ENCODE measurements around the gene HOXA11.
A peak's percentile ranks its signal among the peaks of the same experiment; 100 is the strongest.

Gene HOXA11

DNA sequence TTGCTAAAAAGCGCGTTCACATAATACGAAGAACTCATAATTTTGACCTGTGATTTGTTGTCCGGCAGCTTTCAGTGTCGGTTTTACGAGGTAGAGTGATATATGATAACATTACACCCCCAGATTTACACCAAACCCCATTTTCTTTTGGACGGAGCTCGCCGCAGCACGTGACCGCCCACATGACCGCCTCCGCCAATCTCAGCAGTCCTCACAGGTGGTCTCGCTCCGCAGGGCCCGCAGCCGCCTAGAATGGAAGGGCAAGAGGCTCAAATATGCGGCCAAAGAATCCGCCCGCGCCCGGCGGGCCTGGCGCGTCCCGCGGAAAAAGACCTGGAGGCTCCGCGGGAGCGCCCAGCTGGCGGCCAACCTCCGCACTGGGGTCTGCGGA is 28.5 kb downstream of the HOXA11 start, which contains the start of gene HOXA7:
HOXA7 (minus strand) TSS at position 168 of the 391 bp plus-strand sequence; CDS start at position 38, 130 bp downstream.
- peak; percentile 43 for DNase-seq

DNA sequence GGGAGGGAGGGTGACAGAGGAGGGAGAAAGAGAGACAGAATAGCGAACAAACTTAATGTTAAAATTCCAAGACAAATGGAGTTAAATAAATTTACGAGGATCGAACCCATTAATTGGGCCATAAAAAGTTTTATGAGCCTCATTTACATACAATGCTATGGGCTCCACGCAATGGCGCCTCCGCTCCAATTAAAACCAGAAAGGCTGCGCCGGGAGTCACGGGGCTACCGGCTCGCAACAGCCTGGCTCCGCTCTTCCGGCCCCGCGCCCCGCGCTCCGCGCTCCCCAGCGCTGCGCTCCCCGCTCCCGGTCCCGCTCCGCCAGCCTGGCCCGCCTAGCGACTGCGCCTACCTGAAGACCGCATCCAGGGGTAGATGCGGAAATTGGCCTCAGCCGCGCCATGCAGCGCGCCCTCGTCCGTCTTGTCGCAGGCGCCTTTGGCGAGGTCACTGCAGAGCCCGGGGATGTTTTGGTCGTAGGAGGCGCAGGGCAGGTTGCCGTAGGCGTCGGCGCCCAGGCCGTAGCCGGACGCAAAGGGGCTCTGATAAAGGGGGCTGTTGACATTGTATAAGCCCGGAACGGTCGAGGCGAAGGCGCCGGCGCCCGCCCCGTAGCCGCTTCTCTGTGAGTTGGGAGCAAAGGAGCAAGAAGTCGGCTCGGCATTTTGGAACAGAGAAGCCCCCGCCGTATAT is 29.1 kb downstream of the HOXA11 start:
- no peak for DNase-seq

DNA sequence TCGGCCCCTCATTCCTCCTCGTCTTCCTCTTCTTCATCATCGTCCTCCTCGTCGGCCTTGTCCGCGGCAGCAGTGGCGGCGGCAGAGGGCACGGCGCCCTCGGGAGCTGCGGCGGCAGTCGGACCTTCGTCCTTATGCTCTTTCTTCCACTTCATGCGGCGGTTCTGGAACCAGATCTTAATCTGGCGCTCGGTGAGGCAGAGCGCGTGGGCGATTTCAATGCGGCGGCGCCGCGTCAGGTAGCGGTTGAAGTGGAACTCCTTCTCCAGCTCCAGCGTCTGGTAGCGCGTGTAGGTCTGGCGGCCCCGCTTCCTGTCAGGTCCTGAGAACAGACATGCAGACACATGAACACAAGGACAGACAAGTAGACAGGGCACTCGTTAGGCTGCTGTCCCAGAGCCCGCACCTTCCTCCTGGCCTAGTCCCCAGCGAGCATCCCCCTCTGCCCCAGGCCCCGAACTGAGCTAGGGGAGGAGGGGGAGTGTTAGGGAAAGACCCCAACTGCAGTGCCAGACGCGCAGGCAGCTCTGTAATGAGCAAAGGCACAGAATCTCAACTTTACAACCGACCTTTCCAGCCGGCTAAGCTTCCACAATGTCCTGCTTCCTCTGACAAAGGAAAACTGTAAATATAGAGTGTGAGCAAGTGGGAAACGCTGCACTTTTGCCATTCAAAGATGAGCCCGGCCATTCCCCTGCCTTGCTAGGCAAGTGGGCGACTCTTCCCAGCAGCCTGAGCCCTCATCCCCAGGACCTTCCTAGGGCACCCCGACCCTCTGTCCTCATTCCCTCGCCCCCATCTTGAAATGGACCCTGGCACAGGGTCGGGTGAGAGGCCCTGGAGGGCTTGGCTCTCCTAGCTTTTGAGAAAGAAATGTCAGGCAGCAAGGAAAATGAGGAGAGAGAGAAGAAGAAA is 29.9 kb downstream of the HOXA11 start:
- no peak for DNase-seq

DNA sequence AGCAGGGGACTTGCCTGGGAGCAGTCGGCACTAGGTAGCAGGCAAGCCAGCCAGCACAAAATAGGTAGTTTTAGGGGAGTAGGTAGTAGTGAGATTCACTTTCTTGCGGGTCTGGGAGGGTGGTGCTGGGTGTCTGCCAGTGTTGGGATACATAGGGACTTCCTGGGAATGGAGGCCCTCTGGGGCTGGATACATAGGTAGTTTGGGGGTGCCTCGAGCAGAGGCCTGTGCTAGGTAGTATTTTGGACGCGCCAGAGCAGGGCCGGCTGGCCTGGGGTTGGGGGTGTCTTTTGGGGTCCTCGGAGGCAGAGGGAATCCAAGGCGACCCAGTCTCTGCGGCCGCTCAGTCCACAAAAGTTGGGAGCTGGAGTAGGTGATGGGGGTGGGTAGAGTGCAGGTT is 30.7 kb downstream of the HOXA11 start:
- no peak for DNase-seq

DNA sequence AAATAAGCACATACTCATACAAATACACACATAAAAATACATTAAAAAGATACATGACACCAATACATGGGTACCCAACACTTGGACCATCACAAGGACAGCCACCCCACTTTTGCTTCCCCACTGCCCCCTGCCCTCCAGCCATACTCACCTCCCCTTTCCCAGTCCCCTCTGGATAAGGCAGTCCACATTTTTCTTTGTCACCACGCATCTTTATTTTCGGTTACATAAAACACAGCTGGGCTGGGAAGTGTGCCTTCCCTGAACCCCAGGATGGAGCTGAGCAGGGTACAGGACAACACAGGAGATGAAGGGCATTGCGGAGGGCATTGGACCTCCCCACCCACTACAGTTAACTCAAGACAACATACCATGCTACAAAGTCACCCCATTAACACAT is 31.5 kb downstream of the HOXA11 start:
- DNase-seq = no peak

DNA sequence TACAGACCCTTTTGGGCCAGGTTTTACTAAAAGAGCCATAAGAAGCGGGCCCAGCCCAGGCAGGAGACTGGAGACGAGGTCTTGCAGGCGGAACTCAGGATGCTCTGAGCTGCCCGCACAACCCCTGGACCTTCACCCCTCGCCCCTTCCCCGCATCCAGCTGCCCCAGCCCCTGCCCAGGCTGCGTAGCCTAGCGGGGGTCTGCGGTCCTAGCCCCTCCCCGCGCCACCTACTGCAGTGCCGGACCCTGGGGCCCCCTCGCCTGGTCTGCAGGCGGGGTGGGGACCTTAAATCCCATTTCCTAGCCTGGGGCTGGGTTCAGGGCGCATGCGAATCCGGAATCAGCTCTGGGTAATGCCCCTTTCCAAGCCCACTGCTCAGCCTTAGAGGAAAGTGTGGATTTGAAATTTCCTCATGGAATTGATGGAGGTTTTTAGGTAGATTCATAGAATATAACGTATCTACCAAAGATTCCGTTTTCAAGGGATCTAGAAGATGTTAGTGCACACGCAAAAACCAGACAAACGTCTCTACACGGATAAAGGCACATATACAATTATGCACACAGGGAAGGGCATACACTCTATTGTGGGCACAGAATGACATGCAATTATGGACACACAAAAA is 32.1 kb downstream of the HOXA11 start:
- DNase-seq = no peak

DNA sequence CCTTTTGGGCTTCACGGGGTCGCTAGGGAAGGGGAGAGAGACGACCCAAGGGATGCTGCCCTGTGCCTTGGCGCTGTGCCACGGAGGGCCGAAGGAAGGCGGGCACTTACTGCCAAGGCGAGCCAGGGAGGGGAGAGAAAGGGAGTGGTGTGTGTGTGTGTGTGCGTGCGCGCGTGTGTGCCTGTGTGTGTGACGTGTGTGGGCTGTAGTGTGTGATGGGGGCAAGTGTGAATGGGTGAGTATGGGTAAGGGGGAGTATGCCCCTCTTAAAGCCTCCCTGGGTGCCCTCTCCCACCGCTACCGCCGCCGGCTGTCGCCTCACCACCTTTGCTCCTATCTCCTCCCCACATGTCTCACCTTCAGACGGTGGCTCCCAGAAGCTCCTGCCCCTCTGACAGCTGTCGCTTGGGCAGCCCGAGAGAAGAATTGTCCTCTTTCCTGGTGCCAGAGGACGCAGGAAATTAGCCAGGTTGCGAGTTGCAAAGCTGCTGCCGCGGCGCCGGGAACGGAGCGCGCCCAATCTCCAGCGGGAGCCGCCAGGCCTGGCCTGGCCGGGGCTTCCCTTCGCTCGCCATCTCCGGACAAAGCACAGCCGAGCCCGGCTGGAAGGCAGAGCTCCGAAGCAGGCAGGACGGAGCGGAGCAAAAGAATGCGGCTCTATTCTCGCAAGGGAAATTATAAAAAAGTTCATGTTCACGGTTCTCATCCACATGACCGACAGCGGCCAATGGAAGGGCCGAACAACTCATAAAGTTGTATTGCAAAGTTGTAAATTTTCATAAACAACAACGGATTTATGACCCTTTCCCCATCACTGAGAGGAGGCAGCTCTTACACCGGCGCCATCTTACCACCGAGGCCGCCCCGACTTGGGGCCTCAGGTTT is 32.9 kb downstream of the HOXA11 start, which contains the start of gene HOXA3:
HOXA3 (minus strand) TSS at position 653 of the 885 bp plus-strand sequence. CDS start 41,943 bp downstream, outside the sequence.
- peak; percentile 51 for DNase-seq

DNA sequence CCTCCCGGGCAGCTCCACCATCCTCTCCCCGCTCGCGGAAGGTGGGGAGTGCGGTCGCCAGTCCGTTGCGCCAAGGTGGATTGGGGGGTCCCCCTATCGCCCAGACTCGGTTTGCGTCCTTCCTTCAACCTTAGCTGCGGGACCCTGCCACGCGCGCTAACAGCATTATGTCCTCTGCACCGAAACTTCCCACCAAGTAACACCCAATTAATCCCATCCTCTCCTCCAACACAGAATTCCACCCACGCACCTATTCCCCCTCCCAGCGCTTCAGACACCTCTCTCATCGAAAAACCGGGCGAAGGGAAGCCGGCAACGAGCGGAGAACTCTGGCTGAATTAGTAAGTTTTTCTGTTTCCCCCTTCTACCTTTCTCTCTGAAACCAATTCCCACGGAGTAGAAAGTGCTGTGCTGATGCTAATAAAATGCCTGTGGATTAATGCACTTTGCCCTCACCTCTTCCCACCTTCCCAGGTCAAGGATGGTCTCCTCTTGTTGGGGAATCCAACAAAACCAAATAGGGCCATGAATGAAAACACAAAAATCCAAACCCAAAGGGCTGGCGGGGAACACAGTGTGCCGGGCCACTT is 33.6 kb downstream of the HOXA11 start:
- DNase-seq = no peak

DNA sequence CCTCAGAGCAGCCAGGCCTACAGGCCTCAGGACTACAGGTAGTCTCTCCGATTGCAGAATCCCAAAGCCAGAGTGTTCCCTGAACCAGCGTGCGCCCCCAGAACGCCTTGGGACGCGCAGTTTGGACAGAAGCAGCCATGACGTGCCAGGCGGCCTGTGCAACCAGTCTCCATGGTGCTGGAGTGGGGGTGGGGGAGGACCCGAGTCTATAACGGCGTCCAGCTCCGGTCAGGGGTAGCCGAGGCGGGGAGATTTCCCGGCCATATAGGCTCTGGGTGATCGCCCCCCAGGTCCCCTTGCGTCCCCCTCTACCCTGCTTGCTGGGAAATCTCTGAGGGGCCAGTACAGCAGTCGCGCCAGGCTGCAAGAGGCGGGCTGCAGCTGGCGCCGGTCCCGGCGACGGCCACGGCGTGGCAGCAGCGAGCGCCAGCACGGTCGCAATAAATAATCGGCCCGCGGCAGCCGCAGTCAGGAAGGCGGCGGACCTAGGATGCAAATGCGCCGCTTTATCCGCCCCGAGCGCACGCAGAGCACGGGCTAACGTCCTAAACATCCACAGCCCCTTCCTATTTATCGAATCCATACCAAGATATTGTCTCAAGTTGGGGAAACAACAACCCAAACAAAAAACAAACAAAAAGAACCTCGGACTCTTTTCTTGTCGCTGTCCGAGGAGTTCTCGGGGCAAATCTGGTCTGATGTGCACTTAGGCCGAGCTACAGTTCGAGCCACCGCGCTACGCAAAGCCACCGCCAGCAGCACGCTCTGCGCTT is 34.3 kb downstream of the HOXA11 start:
- peak; percentile 69 for DNase-seq

DNA sequence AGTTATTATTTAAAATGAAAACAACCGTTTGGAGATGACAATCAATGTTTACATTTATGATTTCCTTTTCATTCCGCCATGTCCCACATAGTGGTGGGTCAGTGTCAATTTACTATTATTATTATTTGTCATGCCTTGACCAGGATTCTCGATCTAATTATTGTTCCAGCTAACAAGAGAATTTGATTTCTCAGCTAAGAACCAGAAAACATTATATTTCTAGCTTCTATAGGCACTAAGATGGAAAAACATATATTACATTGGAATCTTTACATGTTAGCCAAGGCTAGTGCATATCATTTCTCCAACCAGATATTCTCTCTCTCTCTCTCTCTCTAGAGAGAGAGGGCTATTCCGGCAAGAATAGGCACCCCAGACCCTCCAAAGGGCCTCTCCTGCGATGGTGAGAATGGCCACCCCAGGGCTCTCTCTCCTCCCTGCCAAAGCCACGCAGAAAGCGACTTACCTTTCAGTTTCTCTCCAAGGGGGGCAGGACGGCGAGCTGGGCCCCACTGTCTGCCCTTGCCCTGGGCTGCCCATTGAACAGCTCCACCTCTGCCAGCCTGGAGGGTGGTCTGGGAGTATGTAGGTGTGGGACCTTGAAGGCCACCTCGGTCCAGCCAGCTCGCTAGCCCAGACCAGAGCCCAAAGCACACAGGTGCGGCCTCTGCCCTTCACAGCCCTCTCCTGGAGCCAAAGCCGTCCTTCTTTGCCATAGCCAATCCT is 35.0 kb downstream of the HOXA11 start:
- no peak for DNase-seq

DNA sequence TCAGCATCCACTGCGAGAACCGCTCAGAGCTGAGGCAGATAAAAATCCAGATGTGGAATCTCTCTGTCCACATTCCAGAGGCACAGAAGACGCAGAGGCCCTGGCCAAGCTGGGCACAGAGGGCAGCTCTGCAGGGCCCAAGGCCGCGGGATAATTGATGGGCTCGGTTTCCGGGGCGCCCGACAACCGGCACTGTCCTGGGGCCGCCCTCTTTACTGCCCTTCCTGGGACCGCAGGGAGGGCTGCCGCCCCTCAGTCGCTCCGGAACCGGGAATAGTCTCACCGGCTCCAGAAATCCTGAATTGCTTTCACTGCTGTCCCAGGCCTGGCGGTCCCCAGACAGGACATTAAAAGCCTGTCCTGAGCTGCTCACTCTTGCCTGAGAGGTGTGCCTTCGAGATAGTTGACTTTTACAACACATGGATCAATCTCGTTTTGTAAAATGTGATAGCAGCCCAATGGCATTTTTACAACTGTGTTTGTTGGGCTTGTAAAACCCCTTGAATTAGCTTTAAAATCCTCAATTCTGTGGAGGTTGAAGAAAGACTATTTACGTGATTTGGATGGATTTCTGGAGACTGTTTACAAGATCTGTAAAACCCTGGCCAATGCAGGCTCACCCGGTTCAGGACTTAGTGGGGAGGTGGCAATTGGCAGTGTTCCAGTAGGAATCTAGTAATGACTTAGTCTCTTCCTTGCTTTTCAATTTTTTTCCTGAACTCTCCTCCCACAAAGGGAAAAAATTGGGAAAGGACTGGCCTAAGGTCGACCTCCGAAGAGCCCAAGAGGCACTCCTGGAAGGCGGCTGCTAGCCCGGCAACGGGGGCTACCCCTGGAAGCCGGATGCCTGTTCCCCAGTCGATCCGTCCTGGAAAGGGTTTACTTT is 36.0 kb downstream of the HOXA11 start:
- no peak for DNase-seq

DNA sequence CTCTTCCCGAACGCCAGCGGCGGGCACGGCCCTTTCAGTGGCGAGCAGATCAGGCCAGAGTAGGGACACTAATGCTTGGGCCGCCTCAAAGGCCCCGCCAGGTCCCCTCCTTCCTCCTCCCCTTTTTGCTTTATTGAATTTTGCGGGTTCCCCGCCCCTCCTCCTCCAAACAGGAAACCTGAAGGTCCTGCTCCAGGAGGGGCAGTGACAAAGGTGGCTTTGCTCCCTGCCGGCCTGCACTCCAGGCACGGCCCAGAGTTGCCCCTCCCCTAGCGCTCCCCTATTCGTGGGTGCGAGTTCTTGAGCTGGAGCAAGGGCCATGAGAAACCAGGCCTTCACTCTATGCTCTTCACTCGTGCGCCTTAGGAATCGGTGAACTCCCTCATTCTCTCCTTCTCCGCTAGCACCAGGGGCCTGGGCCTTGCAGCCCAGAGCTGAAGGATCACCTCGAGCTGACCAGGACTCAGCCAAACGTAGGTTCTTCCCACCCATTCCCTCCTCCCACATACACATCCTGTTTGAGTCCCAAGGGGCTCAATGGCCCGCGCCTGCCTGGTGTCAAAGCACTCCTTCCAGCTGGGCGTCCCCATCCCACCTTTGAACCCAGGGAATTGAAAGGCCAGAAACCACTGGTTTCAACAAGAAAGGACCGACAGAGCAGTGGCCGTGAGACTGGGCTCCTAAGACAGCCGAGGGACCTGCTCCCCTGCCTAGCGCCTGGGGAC is 36.8 kb downstream of the HOXA11 start:
- no peak for DNase-seq

DNA sequence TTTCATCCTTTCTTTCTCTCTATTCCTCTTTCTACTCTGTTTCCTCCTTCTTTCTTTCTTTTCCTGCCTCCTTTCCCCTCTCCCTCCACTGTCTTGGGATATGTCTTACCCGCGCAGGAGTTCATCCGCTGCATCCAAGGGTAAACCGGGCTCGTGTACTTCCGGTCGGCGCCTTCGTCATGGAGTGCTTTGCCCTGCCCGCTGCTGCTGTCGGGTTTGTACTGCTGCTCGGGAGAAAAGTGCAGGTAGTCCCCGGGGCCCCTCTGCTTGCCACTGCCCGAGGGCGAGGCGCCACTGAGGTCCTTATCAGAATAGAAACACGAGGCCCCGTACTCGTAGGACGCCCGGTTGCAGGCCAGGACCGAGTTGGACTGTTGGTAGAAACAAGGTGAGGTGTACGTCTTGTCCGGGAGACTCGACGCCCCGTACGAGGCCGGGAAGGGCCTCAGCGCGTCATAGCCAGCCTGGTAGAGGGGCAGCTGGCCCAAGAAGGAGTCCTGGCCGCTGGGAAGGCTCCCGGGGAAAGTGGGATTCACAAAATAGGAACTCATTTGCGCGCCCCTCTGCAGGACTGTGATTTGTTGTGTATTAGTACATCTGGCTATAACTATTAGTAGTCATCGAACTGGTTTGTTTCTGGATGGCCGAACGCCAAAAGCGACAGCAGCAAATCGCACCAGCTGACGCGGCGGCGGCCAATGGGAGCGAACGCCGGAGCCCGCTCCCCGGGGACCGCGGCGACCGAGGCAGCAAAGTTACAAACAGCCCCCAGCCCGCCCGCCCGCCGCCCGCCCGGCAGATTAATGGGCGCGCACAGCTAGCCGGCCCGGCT is 37.6 kb downstream of the HOXA11 start, which contains the start of gene HOXA6:
HOXA6 (minus strand) TSS at position 576 of the 832 bp plus-strand sequence; CDS start at position 551, 25 bp downstream.
- no peak for DNase-seq

DNA sequence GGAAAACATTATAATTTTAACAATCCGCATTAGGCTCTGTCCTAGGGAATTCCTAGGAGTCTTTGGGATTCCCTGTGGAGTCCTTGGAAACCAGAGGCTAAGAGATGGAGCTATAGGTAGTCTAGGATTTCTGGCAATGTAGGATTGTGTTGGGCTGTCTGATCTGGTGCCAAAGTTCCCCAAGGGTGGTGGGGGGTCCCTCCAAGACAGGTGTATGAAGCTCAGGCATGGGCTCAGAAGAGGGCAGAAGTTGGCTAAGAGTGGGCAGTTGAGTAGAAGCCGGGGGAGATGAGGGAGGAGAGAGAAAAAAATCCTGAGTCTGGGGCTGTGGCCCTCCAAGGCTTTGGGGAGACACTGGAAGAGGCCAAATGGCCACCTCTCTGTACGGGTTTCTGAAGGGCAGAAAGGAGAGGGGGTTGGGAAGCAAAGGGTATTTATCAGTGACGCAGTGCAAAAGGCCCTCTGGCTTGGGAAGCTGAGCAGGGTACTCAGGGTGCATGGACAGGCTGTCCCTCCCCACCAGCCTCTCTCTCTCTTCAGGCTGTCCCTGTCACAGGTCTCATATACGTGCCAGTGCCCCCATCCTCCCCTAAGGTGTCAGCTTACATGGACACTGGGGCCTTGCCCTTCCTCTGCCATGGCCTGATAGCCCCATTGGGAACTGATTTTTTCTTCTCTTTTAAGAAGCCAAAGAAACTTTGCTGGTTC is 38.4 kb downstream of the HOXA11 start:
- no peak for DNase-seq

DNA sequence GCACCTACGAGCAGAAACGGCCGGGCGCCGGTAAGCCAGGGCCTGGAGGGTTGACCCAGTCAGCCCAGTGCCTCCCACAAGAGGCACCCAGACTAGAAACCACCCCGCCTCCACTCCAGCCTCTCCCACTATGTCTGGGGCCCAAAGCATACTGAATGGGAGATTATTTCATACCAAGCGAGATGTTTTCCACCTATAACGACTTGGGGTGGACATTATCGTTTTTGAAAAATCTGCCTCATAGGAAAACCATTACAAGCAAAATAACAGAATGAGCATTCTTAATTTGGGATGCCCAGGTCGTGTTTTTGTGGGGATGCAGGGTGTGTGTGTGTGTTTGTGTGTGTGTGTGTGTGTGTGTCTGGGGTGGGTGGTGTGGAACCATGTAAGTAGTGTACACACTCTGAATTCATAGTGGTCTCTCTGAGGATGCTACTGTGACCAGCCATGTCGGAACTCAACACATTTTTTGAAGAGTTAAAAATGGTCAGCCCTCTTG is 39.1 kb downstream of the HOXA11 start:
- DNase-seq = no peak

DNA sequence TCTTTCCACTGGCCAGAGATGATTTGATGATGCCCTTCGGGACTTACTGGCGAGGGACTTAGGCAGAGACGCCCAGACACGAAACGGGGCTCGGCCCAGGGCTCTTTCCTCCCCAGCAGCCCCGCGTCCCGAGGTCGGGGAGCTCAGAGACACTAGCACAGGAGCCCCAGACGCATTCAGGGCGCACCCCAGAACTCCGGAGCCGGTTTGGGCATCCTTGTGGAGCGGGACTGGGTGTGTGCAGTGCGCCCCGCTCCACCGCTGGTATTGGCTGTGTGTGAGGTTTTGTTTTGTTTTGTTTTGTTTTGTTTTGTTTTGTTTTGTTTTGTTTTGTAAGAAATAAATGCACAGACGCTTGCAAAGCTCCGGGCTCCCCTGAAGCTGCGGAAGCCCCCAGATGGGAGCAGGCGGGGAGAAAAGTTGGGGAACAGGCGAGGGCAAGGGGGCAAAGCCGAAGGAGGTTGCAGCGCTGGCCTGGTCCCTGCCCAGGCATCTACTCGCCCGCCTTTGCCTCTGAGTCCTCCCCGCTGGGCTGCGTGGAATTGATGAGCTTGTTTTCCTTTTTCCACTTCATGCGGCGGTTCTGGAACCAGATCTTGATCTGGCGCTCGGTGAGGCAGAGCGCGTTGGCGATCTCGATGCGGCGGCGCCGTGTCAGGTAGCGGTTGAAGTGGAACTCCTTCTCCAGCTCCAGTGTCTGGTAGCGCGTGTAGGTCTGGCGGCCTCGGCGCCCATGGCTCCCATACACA is 39.7 kb downstream of the HOXA11 start:
- DNase-seq = no peak

All from GDM1 (cell line).